Right lobe of liver (tissue), 6 donors: ENCODE results near the gene NUFIP2. TPM values are rescaled to one million over a fixed set of nuclear protein-coding genes. Genes with fewer than 3 reads are reported as not detected.
"Not testable (repeated sequence)": the region's sequence is repeated elsewhere in the genome, so short reads cannot be mapped to it uniquely, and the experiment has no call there.

Source experiments
- ATAC-seq, 4 donors: fragments of 200-7000 bp; cut with Tn5 transposase; one replicate each; pipeline ENCODE4 v1.9.1; 2020; ENCODE audit warnings: mild to moderate bottlenecking in 4 of 4, moderate library complexity in 4 of 4
- DNase-seq, 3 donors: peaks; one replicate each; pipeline ENCODE4 v3.0.0-alpha.2; 2020
- H3K27ac ChIP-seq, 3 donors: fragments of 200-600 bp; one replicate each; pipeline ENCODE4 v1.8.0; 2022
- H3K27me3 ChIP-seq, 2 donors: fragments of 200-600 bp; one replicate each; pipeline ENCODE4 v1.8.0; 2022
- H3K36me3 ChIP-seq, 4 donors: fragments of 200-600 bp; sonication (generic) in 1 of 4; one replicate each; pipeline versions ENCODE4 v1.5.1 to v1.8.0; 2017 to 2022; ENCODE audit warnings: control low read depth in 1 of 4
- H3K4me1 ChIP-seq, 4 donors: fragments of 200-600 bp; sonication (generic) in 1 of 4; one replicate each; pipeline versions ENCODE4 v1.5.1 to v1.8.0; 2017 to 2022; ENCODE audit warnings: control low read depth in 1 of 4
- H3K4me3 ChIP-seq, 3 donors: fragments of 200-600 bp; one replicate each; pipeline ENCODE4 v1.8.0; 2022
- H3K9me3 ChIP-seq, 4 donors: fragments of 200-600 bp; sonication (generic) in 1 of 4; one replicate each; pipeline versions ENCODE4 v1.5.1 to v1.8.0; 2017 to 2022; ENCODE audit warnings: control low read depth in 1 of 4
- POLR2A ChIP-seq: fragments of 450-650 bp; IDR thresholded peaks from one replicate; pipeline ENCODE4 v1.6.1; 2017; ENCODE audit warnings: antibody characterized with exemption, mild to moderate bottlenecking
- WGBS: methylation state at CpG from one replicate; pipeline ENCODE4 v1.1.6; 2018; ENCODE audit warnings: low coverage, low lambda C conversion rate; ENCODE audit not compliant: insufficient coverage; ENCODE audit errors: missing lambda C conversion rate; 5-methylcytosine and 5-hydroxymethylcytosine counted together
- intact Hi-C, 2 donors: fragments of 100-400 bp; cut with DNase I; formaldehyde crosslinking; loops; one replicate each; pipeline versions ENCODE4 v1.11.2 to v1.14.1; 2022
- total RNA-seq, 6 experiments: library from RNA; depleted of rRNA in 2 of 6; stranded (reverse); fragments of >200 nt in 2 of 6; fragmentation: NEBNext Ultra II Directional in 3 of 6; extraction: Animal tissue kit (Norgen Biotek cat#: 25700) in 3 of 6; gene quantifications; one replicate each; pipeline versions ENCODE4 v1.1.0 to v1.2.4, GENCODE V29; 2016 to 2023
- TF ChIP-seq, protein P1 (sequence below), 4 donors: fragments of 200-600 bp in 3 of 4; fragments of 450-650 bp in 1 of 4; IDR thresholded peaks; one replicate each; pipeline versions ENCODE4 v1.5.1 to v1.8.0; 2016 to 2022; ENCODE audit warnings: antibody characterized with exemption in 4 of 4, mild to moderate bottlenecking in 2 of 4
- donor health status: DM: no; HTN: yes; CAD: no.
- donor health status: DM: no; HTN: no; CAD: no.
- donor health status: DM: no; HTN: no; CAD: no.
- donor health status: DM: no; HTN: yes; CAD: no.
- donor health status: DM: no; HTN: yes; CAD: no.

The NUFIP2 gene
- total RNA-seq, 6 experiments from 2014 or later = 16.1 to 31.2 (median 22.5) TPM

DNA sequence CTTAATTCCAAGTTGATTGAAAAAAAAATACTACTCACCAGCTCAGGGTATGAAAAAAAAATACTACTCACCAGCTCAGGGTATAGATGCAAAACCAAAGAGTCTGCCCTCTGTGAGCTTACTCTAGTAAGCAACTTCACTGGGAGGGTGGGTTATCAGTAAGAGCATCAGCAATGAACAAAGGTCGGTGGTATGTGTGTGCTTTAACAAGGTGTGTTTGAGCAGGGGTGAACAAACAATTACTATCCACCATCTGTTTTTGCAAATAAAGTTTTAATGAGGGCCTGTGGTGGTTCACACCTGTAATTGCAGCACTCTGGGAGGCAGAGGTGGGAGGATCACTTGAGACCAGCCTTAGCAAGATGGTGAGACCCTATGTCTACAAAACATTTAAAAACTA lies 20.0 kb downstream of the NUFIP2 start:
- Histone ChIP-seq H3K36me3 (peaks cover 0 to 21% (median 2%) of the 10 kb centered on the region in 4 donors), H3K9me3 (peaks cover 0 to 3% (median 0%) of the 10 kb centered on the region in 4 donors), H3K27ac (no peak overlapping the region), H3K4me1 (peaks cover 0 to 33% (median 8%) of the 10 kb centered on the region in 4 donors), H3K27me3 (no peaks in the 10 kb centered on the region), H3K4me3 (no peak overlapping the region)
- DNase-seq (no peak), ATAC-seq (peak; percentile 33 to 71 (median 37))
- TF ChIP-seq POLR2A = no peak
- TF ChIP-seq, protein P1, sequence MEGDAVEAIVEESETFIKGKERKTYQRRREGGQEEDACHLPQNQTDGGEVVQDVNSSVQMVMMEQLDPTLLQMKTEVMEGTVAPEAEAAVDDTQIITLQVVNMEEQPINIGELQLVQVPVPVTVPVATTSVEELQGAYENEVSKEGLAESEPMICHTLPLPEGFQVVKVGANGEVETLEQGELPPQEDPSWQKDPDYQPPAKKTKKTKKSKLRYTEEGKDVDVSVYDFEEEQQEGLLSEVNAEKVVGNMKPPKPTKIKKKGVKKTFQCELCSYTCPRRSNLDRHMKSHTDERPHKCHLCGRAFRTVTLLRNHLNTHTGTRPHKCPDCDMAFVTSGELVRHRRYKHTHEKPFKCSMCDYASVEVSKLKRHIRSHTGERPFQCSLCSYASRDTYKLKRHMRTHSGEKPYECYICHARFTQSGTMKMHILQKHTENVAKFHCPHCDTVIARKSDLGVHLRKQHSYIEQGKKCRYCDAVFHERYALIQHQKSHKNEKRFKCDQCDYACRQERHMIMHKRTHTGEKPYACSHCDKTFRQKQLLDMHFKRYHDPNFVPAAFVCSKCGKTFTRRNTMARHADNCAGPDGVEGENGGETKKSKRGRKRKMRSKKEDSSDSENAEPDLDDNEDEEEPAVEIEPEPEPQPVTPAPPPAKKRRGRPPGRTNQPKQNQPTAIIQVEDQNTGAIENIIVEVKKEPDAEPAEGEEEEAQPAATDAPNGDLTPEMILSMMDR (IDR thresholded peaks at IDR 0.05) = no peak
- intact Hi-C loops = no loop called here
- 33% methylated on average over 1 of the region's 1 CpG for WGBS

DNA sequence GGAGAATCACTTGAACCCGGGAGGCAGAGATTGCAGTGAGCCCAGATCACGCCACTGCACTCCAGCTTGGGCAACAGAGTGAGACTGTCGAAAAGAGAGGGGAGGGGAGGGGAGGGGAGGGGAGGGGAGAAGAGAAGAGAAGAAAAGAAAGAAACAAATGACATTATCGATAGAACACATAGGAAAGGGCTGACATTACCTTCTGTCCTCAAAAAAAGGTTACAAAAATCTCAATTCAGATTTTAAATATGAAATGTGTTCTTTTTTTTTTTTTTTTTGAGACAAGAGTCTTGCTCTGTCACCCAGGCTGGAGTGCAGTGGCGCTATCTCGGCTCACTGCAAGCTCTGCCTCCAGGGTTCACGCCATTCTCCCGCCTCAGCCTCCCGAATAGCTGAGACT lies 22.0 kb downstream of the NUFIP2 start:
- WGBS = 85% methylated on average over 8 of the region's 9 CpGs
- H3K9me3 ChIP-seq, ATAC-seq, H3K27me3 ChIP-seq, H3K27ac ChIP-seq, intact Hi-C loops, DNase-seq, H3K4me3 ChIP-seq: not testable (repeated sequence)
- peaks cover 0 to 34% (median 5%) of the 10 kb centered on the region in 4 donors for H3K36me3 ChIP-seq
- peaks cover 0 to 28% (median 8%) of the 10 kb centered on the region in 4 donors for H3K4me1 ChIP-seq

DNA sequence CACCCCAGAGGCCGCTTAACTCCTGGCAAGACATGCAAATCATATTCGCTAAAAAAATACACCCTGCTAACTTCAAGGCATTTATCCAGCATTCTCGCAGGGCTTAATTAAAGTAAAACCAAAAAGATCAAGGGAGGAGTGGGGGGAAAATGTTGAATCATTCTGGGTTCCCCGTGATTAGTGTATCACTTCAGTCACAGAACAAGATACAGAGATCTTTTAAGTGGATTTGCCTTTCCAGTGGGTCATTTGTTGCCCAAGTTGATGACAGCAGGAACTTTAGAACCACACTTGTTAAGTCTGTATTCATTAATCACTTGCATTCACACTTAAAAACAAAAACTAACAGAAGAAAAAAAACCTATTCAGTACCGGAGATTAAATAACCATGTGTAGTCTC lies 30.0 kb downstream of the NUFIP2 start:
- DNase-seq (no peak), ATAC-seq (no peak)
- 77% methylated on average over 5 of the region's 5 CpGs for WGBS
- H3K9me3 ChIP-seq = no peaks in the 10 kb centered on the region
- peaks cover 0 to 69% (median 42%) of the 10 kb centered on the region in 4 donors for H3K36me3 ChIP-seq
- no peak overlapping the region for H3K27ac ChIP-seq
- no peaks in the 10 kb centered on the region for H3K4me1 ChIP-seq
- no peak for TF ChIP-seq POLR2A
- TF ChIP-seq, protein P1 (IDR thresholded peaks at IDR 0.05) = no peak
- no peaks in the 10 kb centered on the region for H3K27me3 ChIP-seq
- intact Hi-C loops = no loop called here
- no peak overlapping the region for H3K4me3 ChIP-seq

DNA sequence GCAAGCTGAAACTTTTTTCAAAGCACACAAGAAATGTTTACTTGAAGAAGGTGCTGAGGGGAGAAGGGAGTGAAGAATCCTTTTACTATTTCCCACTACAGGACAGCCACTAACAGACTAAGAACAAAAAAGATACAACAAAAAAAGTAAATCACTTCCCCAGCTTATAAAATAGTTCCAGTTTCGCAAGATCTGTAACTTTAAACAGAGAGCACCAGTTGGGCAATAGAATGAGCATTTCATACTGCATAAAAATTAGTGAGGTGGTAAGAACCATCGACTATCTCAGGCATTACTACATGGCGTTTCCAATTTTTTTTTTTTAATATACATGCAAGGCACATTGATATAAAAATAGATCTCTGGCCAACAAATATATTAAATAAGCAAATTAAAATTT lies 36.2 kb downstream of the NUFIP2 start:
- DNase-seq (no peak), ATAC-seq (peak in 3 of 4 donors; percentile 34 to 51 (median 46))
- Histone ChIP-seq H3K27ac (no peak overlapping the region), H3K27me3 (no peaks in the 10 kb centered on the region), H3K9me3 (no peaks in the 10 kb centered on the region), H3K36me3 (peaks cover 0 to 23% (median 17%) of the 10 kb centered on the region in 4 donors), H3K4me3 (no peak overlapping the region), H3K4me1 (peaks cover 0 to 23% (median 6%) of the 10 kb centered on the region in 4 donors)
- TF ChIP-seq, protein P1 (IDR thresholded peaks at IDR 0.05) = no peak
- no peak for TF ChIP-seq POLR2A
- WGBS = 63% methylated on average over 3 of the region's 3 CpGs
- intact Hi-C loops = no loop called here

DNA sequence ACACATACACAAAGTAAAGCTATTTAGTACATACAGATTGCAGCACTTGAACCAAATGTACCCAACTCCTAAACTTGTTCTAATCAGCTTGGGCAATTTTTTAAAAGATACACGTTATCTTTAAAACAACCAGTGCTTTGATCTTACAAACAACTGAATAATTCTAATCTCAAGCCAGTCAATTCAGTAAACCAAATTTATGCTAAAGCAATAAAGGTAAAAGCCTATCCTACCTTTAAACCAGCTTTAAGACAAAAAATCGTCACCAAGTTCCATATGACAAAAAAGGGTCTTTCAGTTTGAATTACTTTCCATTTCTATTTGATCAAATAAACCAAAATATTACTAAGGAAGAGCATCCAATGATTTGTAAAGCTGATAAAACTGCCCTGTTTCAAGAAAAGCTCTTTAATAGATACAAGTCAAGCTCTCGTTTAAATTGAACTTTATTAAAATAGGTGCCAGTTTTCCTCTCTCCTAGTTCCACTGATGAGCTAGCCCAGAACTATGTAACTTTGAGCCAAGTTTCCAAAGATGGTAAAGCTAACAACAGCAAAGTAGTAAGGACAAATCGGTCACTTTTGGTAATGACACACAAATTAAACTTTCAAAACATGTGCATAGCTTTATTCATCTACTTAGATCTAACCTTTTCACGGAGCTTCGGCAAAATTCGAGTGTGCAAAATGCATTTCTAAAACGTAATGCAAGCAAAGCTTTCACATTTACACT lies 37.0 kb downstream of the NUFIP2 start:
- intact Hi-C loops = no loop called here
- peaks cover 0 to 15% (median 10%) of the 10 kb centered on the region in 4 donors for H3K36me3 ChIP-seq
- TF ChIP-seq, protein P1 (IDR thresholded peaks at IDR 0.05) = no peak
- no peak for TF ChIP-seq POLR2A
- H3K27me3 ChIP-seq = no peaks in the 10 kb centered on the region
- DNase-seq = no peak
- no peaks in the 10 kb centered on the region for H3K9me3 ChIP-seq
- peak overlapping the region in 1 of 3 donors; percentile 10 for H3K27ac ChIP-seq
- H3K4me3 ChIP-seq = no peak overlapping the region
- H3K4me1 ChIP-seq = peaks cover 0 to 30% (median 6%) of the 10 kb centered on the region in 4 donors
- 53% methylated on average over 8 of the region's 8 CpGs for WGBS
- peak in 2 of 4 donors; percentile 22 to 68 for ATAC-seq
